Transverse colon (tissue), 3 donors: ENCODE data around the gene RASSF1.

Experiments
- CTCF ChIP-seq, 5 experiments: fragments of 200-600 bp in 3 of 5; fragments of 450-650 bp in 2 of 5; sonication (generic) in 3 of 5; IDR thresholded peaks; 1 replicate in 2 of 5; 2 replicates in 3 of 5; pipeline ENCODE4 v1.5.1; 2016 to 2017; ENCODE audit warnings: antibody characterized with exemption in 5 of 5, inconsistent platforms in 3 of 5, mild to moderate bottlenecking in 2 of 5, moderate library complexity in 1 of 5
- POLR2A ChIP-seq: fragments of 450-650 bp; IDR thresholded peaks from one replicate; pipeline ENCODE4 v1.6.1; 2016; ENCODE audit warnings: antibody characterized with exemption, mild to moderate bottlenecking, moderate library complexity

DNA sequence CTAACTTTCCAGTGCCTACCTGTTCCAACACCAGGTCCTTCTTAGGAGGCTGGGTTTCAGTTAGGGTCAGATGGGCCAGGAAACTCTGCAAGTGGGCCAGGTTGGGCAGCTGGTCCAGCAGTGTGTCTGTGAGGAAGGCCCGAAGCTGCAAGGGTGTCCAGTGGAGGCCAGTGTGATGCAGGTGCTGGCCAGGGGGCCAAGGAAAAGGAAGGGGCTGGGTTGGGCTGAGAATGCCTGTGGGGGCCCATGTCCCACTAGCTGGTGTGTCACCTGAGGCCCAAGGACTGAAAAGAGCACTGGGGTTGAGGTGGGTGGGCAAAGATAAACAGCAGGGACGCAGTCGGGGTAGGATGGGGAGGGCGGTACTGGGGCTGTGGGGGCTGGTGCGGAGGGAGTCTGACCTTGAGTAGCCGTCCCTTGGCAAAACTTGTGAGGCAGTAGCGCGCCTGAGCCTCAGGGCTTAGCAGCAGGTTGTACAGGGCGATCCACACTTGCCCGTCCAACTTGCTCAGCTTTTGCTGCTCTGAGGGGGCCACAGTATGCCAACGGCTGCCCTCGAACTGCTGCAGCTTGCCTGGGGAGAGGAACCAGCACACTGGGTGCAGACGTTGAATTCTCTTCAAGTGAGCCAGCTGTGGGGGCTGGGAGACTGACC lies 1.5 kb upstream of the RASSF1 start:
- TF ChIP-seq CTCF (IDR thresholded peaks at IDR 0.05) (no peak), POLR2A (no peak)
